Tibial nerve (tissue), 3 donors: ENCODE data around the gene COL9A3.
A peak's percentile ranks its signal among the peaks of the same experiment; 100 is the strongest.

Experiments used
- CTCF ChIP-seq, 5 experiments: fragments of 200-600 bp in 3 of 5; fragments of 450-650 bp in 2 of 5; sonication (generic) in 3 of 5; IDR thresholded peaks; one replicate each; pipeline ENCODE4 v1.5.1; 2016 to 2019; ENCODE audit warnings: antibody characterized with exemption in 5 of 5, mild to moderate bottlenecking in 3 of 5, moderate library complexity in 2 of 5
- POLR2A ChIP-seq, 2 donors: fragments of 450-650 bp; IDR thresholded peaks; one replicate each; pipeline ENCODE4 v1.6.1; 2017; ENCODE audit warnings: antibody characterized with exemption in 2 of 2, mild to moderate bottlenecking in 2 of 2, moderate library complexity in 2 of 2

DNA sequence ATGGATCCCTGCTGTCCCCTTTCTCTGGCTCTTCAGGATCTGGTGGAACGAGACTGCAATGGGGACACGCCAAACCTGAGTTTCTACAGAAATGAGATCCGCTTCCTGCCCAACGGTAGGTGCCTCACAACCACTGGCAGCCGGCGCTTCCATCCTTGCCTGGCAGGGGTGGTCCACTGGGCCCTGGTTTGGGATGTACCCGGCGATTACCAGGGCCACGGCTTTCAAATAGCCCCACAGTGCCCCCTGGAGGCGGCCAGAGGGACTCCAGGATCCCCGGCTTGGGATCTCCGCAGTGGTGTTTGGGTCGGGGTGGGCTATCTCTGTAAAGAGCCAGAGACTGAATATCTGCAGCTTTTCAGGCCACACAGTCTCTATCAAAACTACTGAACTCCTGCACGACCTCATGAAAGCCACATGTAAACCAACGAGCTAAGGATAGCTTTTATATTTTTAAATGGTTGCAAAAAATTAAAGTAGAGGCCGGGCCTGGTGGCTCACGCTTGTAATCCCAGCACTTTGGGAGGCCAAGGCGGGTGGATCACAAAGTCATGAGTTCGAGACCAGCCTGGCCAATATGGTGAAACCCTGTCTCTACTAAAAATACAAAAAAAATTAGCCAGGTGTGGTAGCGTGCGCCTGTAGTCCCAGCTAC lies 8.5 kb upstream of the COL9A3 start:
- TF ChIP-seq POLR2A (IDR thresholded peaks at IDR 0.05): no peak
- TF ChIP-seq CTCF (IDR thresholded peaks at IDR 0.05): peak; percentile 90 to 97 (median 94)
